HepG2 (cell line): Measurements from ENCODE around the gene TCF3. TPM values are rescaled to one million over a fixed set of nuclear protein-coding genes. Genes with fewer than 3 reads are reported as not detected.

Experiments
- BCL3 ChIP-seq: sonication (generic); formaldehyde crosslinking; IDR thresholded peaks from 2 replicates; pipeline ENCODE4 v1.5.1; 2020; ENCODE audit warnings: mild to moderate bottlenecking, missing genetic modification reagents, moderate library complexity
- DNMT3B ChIP-seq: conservative IDR thresholded peaks from 2 replicates; pipeline ENCODE4 v1.6.1; 2016; ENCODE audit warnings: missing biosample characterization, control low read depth
- KDM6A ChIP-seq: IDR thresholded peaks from 2 replicates; pipeline ENCODE4 v1.6.1; 2016; ENCODE audit warnings: low read depth
- KMT2B ChIP-seq: IDR thresholded peaks from 2 replicates; pipeline ENCODE4 v1.6.1; 2016; ENCODE audit warnings: missing genetic modification reagents, missing compliant biosample characterization
- MYNN ChIP-seq: sonication (generic); formaldehyde crosslinking; IDR thresholded peaks from 2 replicates; pipeline ENCODE4 v1.4.0; 2020; ENCODE audit warnings: mild to moderate bottlenecking, low read depth, missing genetic modification reagents
- RBAK ChIP-seq: sonication (generic); formaldehyde crosslinking; IDR thresholded peaks from 2 replicates; pipeline ENCODE4 v1.5.1; 2020; ENCODE audit warnings: mild to moderate bottlenecking, missing genetic modification reagents
- RNF2 ChIP-seq: fragments of 450-650 bp; conservative IDR thresholded peaks from 2 replicates; pipeline ENCODE4 v1.6.1; 2016; ENCODE audit warnings: low read depth
- SAFB2 ChIP-seq: sonication (generic); formaldehyde crosslinking; IDR thresholded peaks from 2 replicates; pipeline ENCODE4 v1.5.1; 2020; ENCODE audit warnings: missing genetic modification reagents, low read depth, mild to moderate bottlenecking, borderline replicate concordance
- SIN3A ChIP-seq: IDR thresholded peaks from 2 replicates; pipeline ENCODE4 v1.6.1; 2011; ENCODE audit warnings: low read depth, mild to moderate bottlenecking, control low read depth, low read length, borderline replicate concordance
- ZFP90 ChIP-seq: sonication (generic); formaldehyde crosslinking; IDR thresholded peaks from 2 replicates; pipeline ENCODE4 v1.8.0; 2022; ENCODE audit warnings: missing genetic modification reagents, mild to moderate bottlenecking, inconsistent platforms, borderline replicate concordance
- ZGPAT ChIP-seq: IDR thresholded peaks from 2 replicates; pipeline ENCODE4 v1.6.1; 2016; ENCODE audit warnings: mild to moderate bottlenecking
- ZNF430 ChIP-seq: sonication (generic); formaldehyde crosslinking; IDR thresholded peaks from 2 replicates; pipeline ENCODE4 v1.9.0; 2021; ENCODE audit warnings: mild to moderate bottlenecking, missing genetic modification reagents
- ZNF589 ChIP-seq: sonication (generic); formaldehyde crosslinking; conservative IDR thresholded peaks from 2 replicates; pipeline ENCODE4 v1.8.0; 2022; ENCODE audit warnings: mild to moderate bottlenecking, moderate library complexity, missing genetic modification reagents
- ZNF616 ChIP-seq: sonication (generic); formaldehyde crosslinking; IDR thresholded peaks from 2 replicates; pipeline ENCODE4 v1.5.0; 2020; ENCODE audit warnings: low read depth, mild to moderate bottlenecking, missing genetic modification reagents
- ZNF83 ChIP-seq: sonication (generic); formaldehyde crosslinking; IDR thresholded peaks from 2 replicates; pipeline ENCODE4 v1.4.0; 2020; ENCODE audit warnings: missing genetic modification reagents, mild to moderate bottlenecking, borderline replicate concordance
- ZSCAN31 ChIP-seq: sonication (generic); formaldehyde crosslinking; IDR thresholded peaks from 2 replicates; pipeline ENCODE4 v1.5.0; 2020; ENCODE audit warnings: low read depth, mild to moderate bottlenecking, missing genetic modification reagents
- polyA plus RNA-seq, 8 experiments: library from polyadenylated mRNA; depleted of rRNA in 3 of 8; stranded (reverse) in 7 of 8; unstranded in 1 of 8; fragments of >200 nt; fragmentation: Illumina TruSeq in 4 of 8; extraction: Trizol in 4 of 8; gene quantifications; 2 replicates each; pipeline versions ENCODE4 v1.2.1 to v1.2.3, GENCODE V29; 2011 to 2016; ENCODE audit warnings: low read depth in 4 of 8, missing spikeins in 1 of 8, mixed read lengths in 1 of 8; ENCODE audit not compliant: insufficient read depth in 1 of 8
- total RNA-seq, 5 experiments: library from RNA; depleted of rRNA; stranded (reverse); fragments of >200 nt; fragmentation: Illumina TruSeq; extraction: Trizol; gene quantifications; 2 replicates each; pipeline ENCODE4 v1.2.3, GENCODE V29; 2016; ENCODE audit warnings: low read depth in 1 of 5
- TF ChIP-seq, protein P1 (sequence below): sonication (generic); formaldehyde crosslinking; IDR thresholded peaks from 2 replicates; pipeline ENCODE4 v1.4.0; 2020; ENCODE audit warnings: missing genetic modification reagents, borderline replicate concordance
- TF ChIP-seq, protein P2 (sequence below): fragments of 450-650 bp; IDR thresholded peaks from 2 replicates; pipeline ENCODE4 v1.6.1; 2017; ENCODE audit warnings: mild to moderate bottlenecking
- TF ChIP-seq, protein P3 (sequence below): IDR thresholded peaks from 2 replicates; pipeline ENCODE4 v1.6.1; 2016; ENCODE audit warnings: low read depth, control low read depth

TCF3 gene
- total and polyA plus RNA-seq, 2 of the 13 experiments (the other 11 are each of a cell fraction or from before 2014, with no cell fraction given) = 51.4 to 53.2 TPM

DNA sequence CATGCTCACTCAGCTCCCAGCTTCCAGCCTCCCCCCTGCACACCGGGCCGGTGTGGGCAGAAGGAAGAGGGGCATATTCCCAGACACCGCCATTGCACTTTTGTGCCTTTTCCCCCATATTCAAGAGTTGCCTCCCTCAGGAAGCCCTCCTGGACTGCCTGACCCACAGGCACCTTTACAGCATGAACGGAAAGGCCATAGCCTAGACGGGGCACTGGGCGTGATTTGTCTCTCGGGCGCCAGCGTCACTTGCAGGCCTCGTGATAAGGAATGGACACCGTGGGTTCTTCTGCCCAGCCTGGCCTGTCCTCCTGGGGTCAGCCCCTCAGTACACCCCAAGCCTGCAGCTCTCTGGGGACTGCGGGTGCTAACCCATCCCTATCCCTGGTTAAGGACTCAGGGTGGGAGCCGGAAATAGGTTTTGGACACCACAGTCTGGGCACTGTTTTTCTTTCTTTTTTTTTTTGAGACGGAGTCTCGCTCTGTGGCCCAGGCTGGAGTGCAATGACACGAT, 46.2 kb downstream of the TCF3 start (continued):
- TF ChIP-seq ZNF616 (CRISPR knock-in tag) = no peak
- TF ChIP-seq ZNF589 (CRISPR knock-in tag) = peak; percentile 33
- TF ChIP-seq DNMT3B (CRISPR knock-in tag) = no peak
- TF ChIP-seq MYNN (CRISPR knock-in tag) = no peak
- no peak for TF ChIP-seq ZNF83
- no peak for TF ChIP-seq ZGPAT
- TF ChIP-seq, protein P1, sequence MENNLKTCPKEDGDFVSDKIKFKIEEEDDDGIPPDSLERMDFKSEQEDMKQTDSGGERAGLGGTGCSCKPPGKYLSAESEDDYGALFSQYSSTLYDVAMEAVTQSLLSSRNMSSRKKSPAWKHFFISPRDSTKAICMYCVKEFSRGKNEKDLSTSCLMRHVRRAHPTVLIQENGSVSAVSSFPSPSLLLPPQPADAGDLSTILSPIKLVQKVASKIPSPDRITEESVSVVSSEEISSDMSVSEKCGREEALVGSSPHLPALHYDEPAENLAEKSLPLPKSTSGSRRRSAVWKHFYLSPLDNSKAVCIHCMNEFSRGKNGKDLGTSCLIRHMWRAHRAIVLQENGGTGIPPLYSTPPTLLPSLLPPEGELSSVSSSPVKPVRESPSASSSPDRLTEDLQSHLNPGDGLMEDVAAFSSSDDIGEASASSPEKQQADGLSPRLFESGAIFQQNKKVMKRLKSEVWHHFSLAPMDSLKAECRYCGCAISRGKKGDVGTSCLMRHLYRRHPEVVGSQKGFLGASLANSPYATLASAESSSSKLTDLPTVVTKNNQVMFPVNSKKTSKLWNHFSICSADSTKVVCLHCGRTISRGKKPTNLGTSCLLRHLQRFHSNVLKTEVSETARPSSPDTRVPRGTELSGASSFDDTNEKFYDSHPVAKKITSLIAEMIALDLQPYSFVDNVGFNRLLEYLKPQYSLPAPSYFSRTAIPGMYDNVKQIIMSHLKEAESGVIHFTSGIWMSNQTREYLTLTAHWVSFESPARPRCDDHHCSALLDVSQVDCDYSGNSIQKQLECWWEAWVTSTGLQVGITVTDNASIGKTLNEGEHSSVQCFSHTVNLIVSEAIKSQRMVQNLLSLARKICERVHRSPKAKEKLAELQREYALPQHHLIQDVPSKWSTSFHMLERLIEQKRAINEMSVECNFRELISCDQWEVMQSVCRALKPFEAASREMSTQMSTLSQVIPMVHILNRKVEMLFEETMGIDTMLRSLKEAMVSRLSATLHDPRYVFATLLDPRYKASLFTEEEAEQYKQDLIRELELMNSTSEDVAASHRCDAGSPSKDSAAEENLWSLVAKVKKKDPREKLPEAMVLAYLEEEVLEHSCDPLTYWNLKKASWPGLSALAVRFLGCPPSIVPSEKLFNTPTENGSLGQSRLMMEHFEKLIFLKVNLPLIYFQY (CRISPR knock-in tag) = no peak
- no peak for TF ChIP-seq BCL3 (CRISPR knock-in tag)
- TF ChIP-seq RNF2 = 0 out of 2 replicates have a peak, but pooled peaks have one; percentile 13
- 0 out of 2 replicates have a peak, but pooled peaks have one; percentile 17 for TF ChIP-seq KMT2B (CRISPR knock-in tag)
- peak; percentile 46; the same call in 1 of the 2 replicates for TF ChIP-seq ZNF430
- TF ChIP-seq ZFP90 (CRISPR knock-in tag) = 0 out of 2 replicates have a peak, but pooled peaks have one; percentile 1
- no peak; the same call in 1 of the 2 replicates for TF ChIP-seq SAFB2 (CRISPR knock-in tag)
- TF ChIP-seq RBAK = no peak
- TF ChIP-seq KDM6A (CRISPR knock-in tag) = no peak
- TF ChIP-seq ZSCAN31 (CRISPR knock-in tag) = no peak
- TF ChIP-seq, protein P2, sequence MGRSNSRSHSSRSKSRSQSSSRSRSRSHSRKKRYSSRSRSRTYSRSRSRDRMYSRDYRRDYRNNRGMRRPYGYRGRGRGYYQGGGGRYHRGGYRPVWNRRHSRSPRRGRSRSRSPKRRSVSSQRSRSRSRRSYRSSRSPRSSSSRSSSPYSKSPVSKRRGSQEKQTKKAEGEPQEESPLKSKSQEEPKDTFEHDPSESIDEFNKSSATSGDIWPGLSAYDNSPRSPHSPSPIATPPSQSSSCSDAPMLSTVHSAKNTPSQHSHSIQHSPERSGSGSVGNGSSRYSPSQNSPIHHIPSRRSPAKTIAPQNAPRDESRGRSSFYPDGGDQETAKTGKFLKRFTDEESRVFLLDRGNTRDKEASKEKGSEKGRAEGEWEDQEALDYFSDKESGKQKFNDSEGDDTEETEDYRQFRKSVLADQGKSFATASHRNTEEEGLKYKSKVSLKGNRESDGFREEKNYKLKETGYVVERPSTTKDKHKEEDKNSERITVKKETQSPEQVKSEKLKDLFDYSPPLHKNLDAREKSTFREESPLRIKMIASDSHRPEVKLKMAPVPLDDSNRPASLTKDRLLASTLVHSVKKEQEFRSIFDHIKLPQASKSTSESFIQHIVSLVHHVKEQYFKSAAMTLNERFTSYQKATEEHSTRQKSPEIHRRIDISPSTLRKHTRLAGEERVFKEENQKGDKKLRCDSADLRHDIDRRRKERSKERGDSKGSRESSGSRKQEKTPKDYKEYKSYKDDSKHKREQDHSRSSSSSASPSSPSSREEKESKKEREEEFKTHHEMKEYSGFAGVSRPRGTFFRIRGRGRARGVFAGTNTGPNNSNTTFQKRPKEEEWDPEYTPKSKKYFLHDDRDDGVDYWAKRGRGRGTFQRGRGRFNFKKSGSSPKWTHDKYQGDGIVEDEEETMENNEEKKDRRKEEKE = no peak
- TF ChIP-seq, protein P3, sequence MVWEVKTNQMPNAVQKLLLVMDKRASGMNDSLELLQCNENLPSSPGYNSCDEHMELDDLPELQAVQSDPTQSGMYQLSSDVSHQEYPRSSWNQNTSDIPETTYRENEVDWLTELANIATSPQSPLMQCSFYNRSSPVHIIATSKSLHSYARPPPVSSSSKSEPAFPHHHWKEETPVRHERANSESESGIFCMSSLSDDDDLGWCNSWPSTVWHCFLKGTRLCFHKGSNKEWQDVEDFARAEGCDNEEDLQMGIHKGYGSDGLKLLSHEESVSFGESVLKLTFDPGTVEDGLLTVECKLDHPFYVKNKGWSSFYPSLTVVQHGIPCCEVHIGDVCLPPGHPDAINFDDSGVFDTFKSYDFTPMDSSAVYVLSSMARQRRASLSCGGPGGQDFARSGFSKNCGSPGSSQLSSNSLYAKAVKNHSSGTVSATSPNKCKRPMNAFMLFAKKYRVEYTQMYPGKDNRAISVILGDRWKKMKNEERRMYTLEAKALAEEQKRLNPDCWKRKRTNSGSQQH (CRISPR knock-in tag) = no peak
- TF ChIP-seq SIN3A = no peak
